ENCODE data around the gene MAP3K20.

The MAP3K20 gene

DNA sequence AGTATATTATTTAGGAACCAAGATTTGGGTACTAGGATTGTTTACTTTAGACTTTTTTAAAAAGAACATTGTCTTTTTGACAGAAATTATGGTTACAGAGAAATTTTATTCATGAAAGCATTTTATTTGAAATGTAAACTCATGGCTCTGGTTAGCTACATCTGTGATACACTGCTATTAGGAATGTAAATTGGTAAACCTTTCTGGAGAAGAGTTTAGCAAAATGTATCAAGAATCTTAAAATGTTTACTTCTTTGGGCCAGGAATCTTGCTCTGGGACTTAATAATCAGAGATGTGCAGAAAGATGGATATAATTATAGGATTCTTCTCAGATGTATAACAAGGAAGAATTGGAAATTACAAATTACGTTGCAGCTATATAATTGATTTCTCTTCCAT, 19.7 kb downstream of the MAP3K20 start:
- no peak for DNase-seq (ENCODE audit: low read depth)
- TF ChIP-seq, protein P1, sequence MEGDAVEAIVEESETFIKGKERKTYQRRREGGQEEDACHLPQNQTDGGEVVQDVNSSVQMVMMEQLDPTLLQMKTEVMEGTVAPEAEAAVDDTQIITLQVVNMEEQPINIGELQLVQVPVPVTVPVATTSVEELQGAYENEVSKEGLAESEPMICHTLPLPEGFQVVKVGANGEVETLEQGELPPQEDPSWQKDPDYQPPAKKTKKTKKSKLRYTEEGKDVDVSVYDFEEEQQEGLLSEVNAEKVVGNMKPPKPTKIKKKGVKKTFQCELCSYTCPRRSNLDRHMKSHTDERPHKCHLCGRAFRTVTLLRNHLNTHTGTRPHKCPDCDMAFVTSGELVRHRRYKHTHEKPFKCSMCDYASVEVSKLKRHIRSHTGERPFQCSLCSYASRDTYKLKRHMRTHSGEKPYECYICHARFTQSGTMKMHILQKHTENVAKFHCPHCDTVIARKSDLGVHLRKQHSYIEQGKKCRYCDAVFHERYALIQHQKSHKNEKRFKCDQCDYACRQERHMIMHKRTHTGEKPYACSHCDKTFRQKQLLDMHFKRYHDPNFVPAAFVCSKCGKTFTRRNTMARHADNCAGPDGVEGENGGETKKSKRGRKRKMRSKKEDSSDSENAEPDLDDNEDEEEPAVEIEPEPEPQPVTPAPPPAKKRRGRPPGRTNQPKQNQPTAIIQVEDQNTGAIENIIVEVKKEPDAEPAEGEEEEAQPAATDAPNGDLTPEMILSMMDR (IDR thresholded peaks at IDR 0.05; ENCODE audit: low read length, missing control alignments) = no peak
- no peak overlapping the region for H3K4me3 ChIP-seq (replicated peaks; ENCODE audit: low read depth, low read length)

DNA sequence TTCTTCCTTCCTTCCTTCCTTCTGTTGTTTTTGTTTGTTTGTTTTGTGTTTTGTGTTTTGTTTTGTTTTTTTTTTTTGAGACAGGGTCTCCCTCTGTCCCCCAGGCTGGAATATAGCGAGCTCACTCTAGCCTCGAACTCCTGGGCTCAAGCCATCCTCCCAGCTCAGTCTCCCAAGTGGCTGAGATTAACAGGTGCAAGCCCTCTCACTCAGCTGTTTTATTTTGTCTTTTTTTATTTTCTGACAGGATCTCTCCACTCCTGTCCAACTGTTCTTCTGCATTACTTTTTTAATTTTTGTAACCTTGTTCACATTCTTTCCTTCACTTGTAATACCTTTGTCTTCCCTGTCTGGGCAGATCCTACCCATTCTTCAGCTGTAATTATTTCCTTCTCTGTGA, 23.6 kb downstream of the MAP3K20 start:
- DNase-seq (ENCODE audit: low read depth) = no peak
- H3K4me3 ChIP-seq (replicated peaks; ENCODE audit: low read depth, low read length) = no peak overlapping the region
- TF ChIP-seq, protein P1 (IDR thresholded peaks at IDR 0.05; ENCODE audit: low read length, missing control alignments) = no peak

DNA sequence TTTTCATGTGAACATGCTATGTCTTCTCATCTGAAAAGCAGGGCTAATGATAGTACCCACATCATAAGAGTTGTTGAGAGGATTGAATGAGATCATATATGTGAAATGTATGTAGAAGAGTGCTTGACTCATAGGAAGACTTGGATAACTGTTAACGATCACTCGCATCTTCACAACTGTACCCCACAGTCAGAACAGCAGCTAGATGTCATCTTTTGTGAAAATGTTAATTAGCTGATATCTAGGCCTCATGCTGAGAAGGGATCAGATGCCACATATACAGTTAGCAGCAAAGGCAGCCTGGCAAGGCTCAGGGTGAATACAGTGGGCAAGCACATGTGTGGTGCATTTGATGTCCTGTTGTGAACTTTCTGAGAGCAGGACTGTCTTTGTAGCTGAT, 24.2 kb downstream of the MAP3K20 start:
- H3K4me3 ChIP-seq (replicated peaks; ENCODE audit: low read depth, low read length) = no peak overlapping the region
- TF ChIP-seq, protein P1 (IDR thresholded peaks at IDR 0.05; ENCODE audit: low read length, missing control alignments) = no peak
- no peak for DNase-seq (ENCODE audit: low read depth)

DNA sequence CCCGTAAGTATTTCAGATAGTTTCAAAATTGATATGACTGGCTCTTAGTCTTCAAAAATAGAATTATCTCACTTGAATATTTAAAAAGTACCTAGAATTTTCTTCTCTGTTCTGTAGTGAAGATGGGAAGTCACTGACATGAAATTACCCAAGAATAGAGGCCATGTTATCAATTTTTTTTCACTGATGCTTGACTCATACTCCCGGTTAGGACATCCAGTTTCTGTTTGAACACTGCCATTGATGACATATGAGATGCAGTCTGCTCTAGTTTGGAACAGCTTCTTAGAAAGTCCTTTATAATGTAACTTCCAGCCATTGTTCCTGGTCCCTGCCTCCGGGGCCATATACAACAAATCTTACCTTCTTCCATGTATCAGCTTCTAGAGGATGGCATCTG, 26.0 kb downstream of the MAP3K20 start:
- H3K4me3 ChIP-seq (replicated peaks; ENCODE audit: low read depth, low read length) = no peak overlapping the region
- DNase-seq (ENCODE audit: low read depth) = peak; percentile 86
- TF ChIP-seq, protein P1 (IDR thresholded peaks at IDR 0.05; ENCODE audit: low read length, missing control alignments) = no peak

DNA sequence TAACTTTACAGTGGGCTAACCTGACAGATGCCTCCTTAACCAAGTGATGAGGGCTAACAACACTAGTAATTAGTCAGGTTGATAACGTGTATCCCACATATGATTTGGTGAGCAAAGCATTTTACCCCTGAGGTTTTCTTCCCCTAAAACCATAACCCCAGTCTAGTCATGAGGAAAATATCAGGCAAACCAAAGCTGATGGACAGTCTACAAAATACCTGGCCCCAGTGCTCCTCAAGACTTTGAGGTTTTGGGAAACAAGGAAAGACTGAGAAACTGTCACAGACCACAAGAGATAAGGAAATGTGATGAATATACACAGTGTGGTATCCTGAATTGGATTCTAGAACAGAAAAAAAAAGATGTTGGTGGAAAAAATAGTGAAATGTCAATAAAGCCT, 28.5 kb downstream of the MAP3K20 start:
- H3K4me3 ChIP-seq (replicated peaks; ENCODE audit: low read depth, low read length) = no peak overlapping the region
- TF ChIP-seq, protein P1 (IDR thresholded peaks at IDR 0.05; ENCODE audit: low read length, missing control alignments) = no peak
- no peak for DNase-seq (ENCODE audit: low read depth)

DNA sequence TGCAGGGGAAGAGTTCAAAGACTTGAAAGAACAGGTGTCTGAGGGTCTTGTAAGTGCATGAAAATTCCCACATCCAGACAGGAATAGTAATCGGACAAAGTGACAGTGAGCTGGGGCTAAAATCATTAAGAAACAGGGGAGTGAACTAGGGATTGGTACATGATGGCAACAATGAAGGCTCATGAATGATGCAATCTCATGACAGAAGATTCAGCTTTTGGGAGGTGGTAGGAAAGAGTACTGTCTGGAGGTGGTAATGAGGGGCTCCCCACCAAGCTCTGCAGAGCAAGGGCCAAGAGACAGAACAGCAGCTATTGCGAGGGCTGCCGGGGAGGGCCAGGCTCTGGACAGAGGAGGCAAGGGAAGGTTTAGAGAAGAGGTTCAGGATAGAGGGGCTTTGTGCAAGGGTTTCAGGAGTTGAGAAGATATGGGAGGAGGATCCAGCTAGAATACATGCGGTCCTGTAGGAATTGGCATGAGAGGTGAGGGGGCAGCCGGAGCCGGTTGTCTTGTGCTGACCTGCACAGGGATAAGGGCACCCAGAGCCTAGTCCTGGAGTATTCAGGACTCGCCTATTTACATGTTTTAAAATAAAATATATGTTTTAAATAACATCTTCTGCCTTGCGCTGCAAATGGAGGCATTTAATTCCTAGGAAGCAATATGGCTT, 31.4 kb downstream of the MAP3K20 start:
- DNase-seq (ENCODE audit: low read depth) = no peak
- no peak overlapping the region for H3K4me3 ChIP-seq (replicated peaks; ENCODE audit: low read depth, low read length)
- TF ChIP-seq, protein P1 (IDR thresholded peaks at IDR 0.05; ENCODE audit: low read length, missing control alignments) = no peak

DNA sequence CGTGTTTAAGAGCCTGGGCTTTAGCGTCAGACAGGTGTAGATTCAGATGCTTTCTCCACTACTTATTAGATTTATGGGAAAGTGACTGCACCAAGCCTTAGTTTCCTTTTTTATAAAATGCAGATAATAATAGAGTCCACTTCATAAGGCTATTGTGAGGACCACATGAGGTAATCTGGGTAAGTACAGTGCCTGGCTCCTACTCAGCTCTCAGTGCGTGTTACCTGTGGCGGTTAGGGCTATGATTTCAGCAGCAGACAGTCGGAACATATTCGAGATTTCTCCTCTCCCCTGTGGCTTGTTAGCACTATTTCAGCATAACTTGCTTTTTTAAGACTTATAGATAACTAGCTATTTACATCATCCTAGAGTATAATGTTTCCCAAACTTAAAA, 32.0 kb downstream of the MAP3K20 start:
- TF ChIP-seq, protein P1 (IDR thresholded peaks at IDR 0.05; ENCODE audit: low read length, missing control alignments) = no peak
- H3K4me3 ChIP-seq (replicated peaks; ENCODE audit: low read depth, low read length) = no peak overlapping the region
- DNase-seq (ENCODE audit: low read depth) = no peak
